GM19099 (cell line): Measurements from ENCODE around the gene PPP1R3F.

Experiments used
- POLR2A ChIP-seq: IDR thresholded peaks from 3 replicates; pipeline ENCODE4 v1.6.1; 2011; ENCODE audit warnings: low read depth; ENCODE audit not compliant: insufficient read length; ENCODE audit errors: extremely low read depth

Gene PPP1R3F

GRCh38 chrX:49243166-49243565 is 26.4 kb upstream of the PPP1R3F start:
- TF ChIP-seq POLR2A, result no peak

GRCh38 chrX:49244207-49244606 is 25.4 kb upstream of the PPP1R3F start:
- TF ChIP-seq POLR2A, result no peak

GRCh38 chrX:49246541-49246940 is 23.1 kb upstream of the PPP1R3F start:
- no peak for TF ChIP-seq POLR2A

- TF ChIP-seq POLR2A, result no peak
Measured at GRCh38 chrX:49247346-49247745, 22.2 kb upstream of the PPP1R3F start.

GRCh38 chrX:49247916-49248811 is 21.4 kb upstream of the PPP1R3F start:
- TF ChIP-seq POLR2A, result no peak

- no peak for TF ChIP-seq POLR2A
Measured at GRCh38 chrX:49249071-49249470, 20.5 kb upstream of the PPP1R3F start.

- TF ChIP-seq POLR2A, result no peak
Measured at GRCh38 chrX:49249616-49250015, 20.0 kb upstream of the PPP1R3F start.

GRCh38 chrX:49250066-49250465 is 19.5 kb upstream of the PPP1R3F start:
- no peak for TF ChIP-seq POLR2A

- TF ChIP-seq POLR2A, result no peak
Measured at GRCh38 chrX:49250578-49250977, 19.0 kb upstream of the PPP1R3F start.

- TF ChIP-seq POLR2A, result no peak
Measured at GRCh38 chrX:49251325-49251724, 18.3 kb upstream of the PPP1R3F start.

- no peak for TF ChIP-seq POLR2A
Measured at GRCh38 chrX:49254639-49255038, 15.0 kb upstream of the PPP1R3F start.

GRCh38 chrX:49256268-49256995 is 13.2 kb upstream of the PPP1R3F start:
- no peak for TF ChIP-seq POLR2A

GRCh38 chrX:49257074-49257790 is 12.4 kb upstream of the PPP1R3F start:
- TF ChIP-seq POLR2A, result no peak

GRCh38 chrX:49257846-49258748 is 11.5 kb upstream of the PPP1R3F start:
- TF ChIP-seq POLR2A, result no peak

- no peak for TF ChIP-seq POLR2A
Measured at GRCh38 chrX:49258749-49259124, 10.9 kb upstream of the PPP1R3F start.
